NCI-H146 treated with DMSO at 0.1 percent for 48 hours (cell line): ENCODE measurements around the gene TRIM49C.
"Not testable (repeated sequence)": the region's sequence is repeated elsewhere in the genome, so short reads cannot be mapped to it uniquely, and the experiment has no call there.

Experiments used
- DNase-seq: peaks from one replicate; lab custom pipeline; 2025; ENCODE audit not compliant: unreplicated experiment; lab: John Stamatoyannopoulos, UW

TRIM49C gene, protein sequence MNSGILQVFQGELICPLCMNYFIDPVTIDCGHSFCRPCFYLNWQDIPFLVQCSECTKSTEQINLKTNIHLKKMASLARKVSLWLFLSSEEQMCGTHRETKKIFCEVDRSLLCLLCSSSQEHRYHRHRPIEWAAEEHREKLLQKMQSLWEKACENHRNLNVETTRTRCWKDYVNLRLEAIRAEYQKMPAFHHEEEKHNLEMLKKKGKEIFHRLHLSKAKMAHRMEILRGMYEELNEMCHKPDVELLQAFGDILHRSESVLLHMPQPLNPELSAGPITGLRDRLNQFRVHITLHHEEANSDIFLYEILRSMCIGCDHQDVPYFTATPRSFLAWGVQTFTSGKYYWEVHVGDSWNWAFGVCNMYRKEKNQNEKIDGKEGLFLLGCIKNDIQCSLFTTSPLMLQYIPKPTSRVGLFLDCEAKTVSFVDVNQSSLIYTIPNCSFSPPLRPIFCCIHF

DNA sequence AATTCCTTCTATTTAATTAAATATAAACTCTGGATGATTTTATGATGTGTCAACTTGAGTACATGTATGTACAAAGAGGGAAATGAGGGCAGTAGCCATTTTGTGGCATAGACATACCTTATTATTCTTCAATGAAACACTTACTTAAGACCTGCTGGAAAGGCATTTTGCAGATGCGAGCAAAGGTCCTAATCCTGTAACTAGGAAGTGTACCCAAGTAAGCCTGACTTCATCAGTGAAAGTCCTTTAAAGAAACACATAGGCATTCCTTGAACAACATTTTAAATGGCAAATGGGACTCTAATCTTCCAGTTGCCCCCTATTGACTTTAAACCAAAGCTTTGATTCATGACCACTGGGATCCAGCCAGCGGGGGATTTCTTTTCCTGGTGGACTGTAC is at the start of gene TRIM49C:
TSS of gene TRIM49C (plus strand) at position 301 of the 400 bp plus-strand sequence. CDS start 4,106 bp downstream, outside the sequence.
- not testable (repeated sequence) for DNase-seq

DNA sequence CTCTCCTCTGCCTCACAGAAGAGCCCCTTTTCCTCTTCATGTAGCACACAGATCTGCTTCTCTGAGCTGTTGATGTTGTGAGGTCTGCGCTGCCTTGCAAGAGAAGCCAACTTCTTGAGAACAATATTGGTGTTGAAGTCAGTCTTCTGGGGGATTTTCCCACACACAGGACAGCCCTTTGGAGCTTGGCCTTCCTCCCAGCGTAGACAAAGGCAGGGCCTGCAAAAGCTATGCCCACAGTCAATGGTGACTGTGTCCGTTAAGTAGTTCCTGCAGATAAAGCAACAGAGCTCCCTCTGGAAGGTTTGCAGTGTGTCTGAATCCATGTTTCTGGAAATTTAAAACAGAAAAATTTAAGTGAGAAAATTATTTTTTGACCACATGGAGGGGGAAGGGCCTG is 6.7 kb upstream of the TRIM49C start:
- DNase-seq: not testable (repeated sequence)

DNA sequence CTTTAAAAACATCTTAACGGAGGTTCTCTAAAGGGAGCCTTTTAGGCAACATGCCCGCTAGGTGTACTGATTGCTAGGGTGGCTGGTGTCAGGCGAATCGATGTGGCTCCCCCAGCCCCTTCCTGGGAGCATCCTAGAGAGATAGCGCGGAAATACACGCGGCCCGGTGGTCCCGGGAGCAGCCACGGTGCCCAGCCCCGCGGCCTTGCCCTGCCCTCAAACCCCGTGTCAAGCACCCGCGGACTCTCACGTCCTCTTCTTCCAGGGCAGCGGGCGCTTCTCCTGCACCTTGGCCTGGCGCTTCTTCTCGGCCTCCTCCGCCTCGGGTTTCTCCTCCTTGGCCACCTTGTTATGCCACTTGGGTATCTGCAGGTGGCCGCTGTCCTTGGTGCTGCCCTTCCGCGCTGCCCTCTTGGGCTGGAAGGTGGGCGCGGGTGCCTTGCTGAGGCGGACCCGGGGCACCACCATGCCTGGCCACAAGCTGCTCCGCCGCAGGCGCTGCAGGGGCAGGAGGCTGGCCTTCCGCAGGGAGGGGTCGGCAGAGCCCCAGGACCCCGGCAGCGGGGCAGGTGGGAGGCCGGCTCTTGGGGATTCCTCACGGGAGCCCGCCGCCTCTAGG is 20.8 kb downstream of the TRIM49C start:
- DNase-seq: not testable (repeated sequence)

DNA sequence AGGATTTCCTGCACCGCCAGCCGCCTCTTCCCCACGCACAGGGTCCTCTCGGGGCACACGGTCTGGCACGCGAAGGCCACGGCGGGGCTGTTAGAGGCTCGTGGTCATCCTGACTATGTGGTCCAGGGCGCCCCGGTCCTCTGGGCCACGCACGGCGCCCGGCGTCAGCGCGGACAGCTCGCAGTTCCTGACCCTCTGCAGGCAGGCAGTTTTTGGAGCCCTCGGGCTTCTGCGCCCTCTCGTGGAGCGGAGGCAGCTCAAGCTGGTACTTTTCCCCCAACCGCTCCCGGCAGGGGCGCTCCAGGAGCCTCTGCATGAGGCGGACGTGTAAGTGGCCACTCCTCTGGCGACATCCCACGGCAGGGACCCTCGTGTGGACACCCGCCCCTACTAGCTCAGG is 21.4 kb downstream of the TRIM49C start:
- DNase-seq: not testable (repeated sequence)

DNA sequence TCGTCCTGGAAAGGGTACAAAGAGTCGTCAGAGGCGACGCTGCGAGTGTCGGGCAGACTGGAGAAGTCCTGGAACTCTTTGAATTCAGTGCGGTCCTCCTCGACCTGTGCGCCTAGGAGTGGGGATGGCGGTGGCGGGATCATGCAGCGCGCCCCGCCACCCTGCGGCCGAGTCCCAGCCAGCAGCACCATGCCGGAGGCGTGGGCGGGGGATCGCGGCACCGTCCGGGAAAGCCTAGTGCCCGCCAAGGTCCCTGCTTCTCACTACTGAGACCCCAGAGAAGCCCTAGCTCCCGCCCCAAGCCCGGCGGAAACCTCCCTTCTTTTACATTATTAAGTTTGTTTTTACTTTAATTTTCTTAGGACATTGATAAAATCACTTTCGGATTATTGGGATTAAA is 22.6 kb downstream of the TRIM49C start:
- not testable (repeated sequence) for DNase-seq

DNA sequence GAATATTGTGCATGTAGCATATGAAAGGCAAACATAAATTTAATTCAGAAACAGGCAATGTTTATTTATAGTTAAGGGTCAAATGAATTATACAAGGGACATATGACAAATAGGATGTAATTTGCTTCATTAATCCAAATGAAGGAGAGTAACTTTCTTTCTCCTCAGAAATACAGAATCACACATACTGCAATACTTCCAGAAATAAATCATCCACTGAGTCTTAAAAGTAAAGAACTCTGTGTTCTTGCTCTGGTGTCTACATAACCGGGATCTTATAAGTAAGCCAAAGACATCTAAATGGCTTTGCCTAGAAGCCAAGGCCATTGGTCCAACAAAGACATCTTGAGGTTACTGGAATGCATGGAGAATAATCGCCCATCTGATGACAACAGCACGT is 54.7 kb downstream of the TRIM49C start, which contains the start of gene UBTFL1:
TSS of gene UBTFL1 (plus strand) at position 301 of the 400 bp plus-strand sequence. CDS start at position 301, 0 bp downstream.
- DNase-seq: not testable (repeated sequence)

DNA sequence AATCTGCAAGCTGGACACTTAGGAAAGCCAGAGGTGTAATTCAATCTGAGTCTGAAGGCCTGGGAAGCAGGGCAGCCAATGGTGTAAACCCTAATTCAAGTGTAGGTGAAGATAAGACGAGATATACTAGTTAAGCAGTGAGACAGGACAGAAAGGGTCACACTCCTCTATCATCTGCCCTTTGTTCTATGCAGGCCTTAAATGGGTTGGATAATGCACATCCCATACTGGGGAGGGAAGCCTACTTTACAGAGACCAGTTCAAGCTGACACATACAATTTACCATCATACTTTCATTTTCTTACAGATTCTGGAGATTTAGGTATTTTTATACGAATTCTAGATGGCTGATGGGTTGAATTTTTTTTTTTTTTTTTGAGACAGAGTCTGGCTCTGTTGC is 57.8 kb downstream of the TRIM49C start:
- not testable (repeated sequence) for DNase-seq
